IMR-90 (cell line): ENCODE data around the gene RTN1. TPM values are rescaled to one million over a fixed set of nuclear protein-coding genes. Genes with fewer than 3 reads are reported as not detected.

Experiments
- ATAC-seq: fragments of 200-7000 bp; cut with Tn5 transposase; 2 replicates; pipeline ENCODE4 v1.9.1; 2020; ENCODE audit warnings: low read depth, mild to moderate bottlenecking, moderate library complexity
- BruUV-seq: library from RNA; stranded (reverse); fragments of 400-500 nt; replicated peaks from 2 replicates; lab custom pipeline; 2021; lab: Mats Ljungman, UMichigan
- CTCF ChIA-PET: fragments of 300-600 bp; formaldehyde crosslinking; extraction: SDS; loops from one replicate; lab custom pipeline; 2021; ENCODE audit warnings: antibody characterized with exemption; lab: Yijun Ruan, JAX
- POLR2A ChIA-PET: fragments of 300-600 bp; sonication (Branson Sonifier 250); formaldehyde crosslinking; loops from one replicate; lab custom pipeline; 2022; ENCODE audit warnings: antibody characterized with exemption; ENCODE audit not compliant: unreplicated experiment; lab: Charles Lee
- DNase-seq: peaks from one replicate; pipeline ENCODE4 v3.0.0; 2013
- H2AFZ ChIP-seq: replicated peaks from 2 replicates; pipeline ENCODE3; 2013; ENCODE audit warnings: low read length, mild to moderate bottlenecking; ENCODE audit not compliant: poor library complexity
- H2AK5ac ChIP-seq: 2 replicates; pipeline ENCODE4 v1.6.1; 2013; ENCODE audit warnings: low read depth, low read length, inconsistent platforms
- H2AK9ac ChIP-seq: replicated peaks from 2 replicates; pipeline ENCODE3; 2013; ENCODE audit warnings: mild to moderate bottlenecking, low read depth, low read length, moderate library complexity; ENCODE audit not compliant: poor library complexity
- H2BK120ac ChIP-seq: 2 replicates; pipeline ENCODE4 v1.6.1; 2013; ENCODE audit warnings: low read depth, low read length, inconsistent platforms
- H2BK15ac ChIP-seq: 3 replicates; pipeline ENCODE4 v1.6.1; 2013; ENCODE audit warnings: low read depth, low read length, inconsistent platforms
- H2BK20ac ChIP-seq: 2 replicates; pipeline ENCODE4 v1.6.1; 2013; ENCODE audit warnings: low read depth, mild to moderate bottlenecking, inconsistent platforms, low read length, moderate library complexity
- H2BK5ac ChIP-seq: 2 replicates; pipeline ENCODE4 v1.6.1; 2013; ENCODE audit warnings: mild to moderate bottlenecking, low read depth, low read length, inconsistent platforms; ENCODE audit not compliant: poor library complexity, severe bottlenecking
- H3K14ac ChIP-seq: replicated peaks from 2 replicates; pipeline ENCODE4 v1.6.1; 2013; ENCODE audit warnings: low read depth, low read length, inconsistent platforms
- H3K18ac ChIP-seq: 2 replicates; pipeline ENCODE4 v1.6.1; 2013; ENCODE audit warnings: low read depth, low read length, control low read depth
- H3K23ac ChIP-seq: 2 replicates; pipeline ENCODE4 v1.6.1; 2013; ENCODE audit warnings: low read depth, low read length, inconsistent platforms
- H3K27ac ChIP-seq: 2 replicates; pipeline ENCODE4 v1.5.1; 2013; ENCODE audit warnings: mild to moderate bottlenecking, control low read depth, low read length; ENCODE audit not compliant: insufficient read depth
- H3K27me3 ChIP-seq: 2 replicates; pipeline ENCODE4 v1.6.1; 2013; ENCODE audit warnings: low read length; ENCODE audit not compliant: control insufficient read depth, insufficient read depth
- H3K36me3 ChIP-seq: 2 replicates; pipeline ENCODE4 v1.6.1; 2013; ENCODE audit warnings: low read length, mixed read lengths; ENCODE audit not compliant: control insufficient read depth, insufficient read depth
- H3K4ac ChIP-seq: 2 replicates; pipeline ENCODE4 v1.6.1; 2013; ENCODE audit warnings: low read depth, low read length, inconsistent platforms
- H3K4me1 ChIP-seq: 2 replicates; pipeline ENCODE4 v1.6.1; 2013; ENCODE audit warnings: low read length, mixed read lengths; ENCODE audit not compliant: control insufficient read depth, insufficient read depth
- H3K4me2 ChIP-seq: 2 replicates; pipeline ENCODE4 v1.6.1; 2013; ENCODE audit warnings: low read depth, mild to moderate bottlenecking, control low read depth, low read length, moderate library complexity
- H3K4me3 ChIP-seq: 2 replicates; pipeline ENCODE4 v1.5.1; 2013; ENCODE audit warnings: low read depth, mild to moderate bottlenecking, control low read depth, low read length, moderate library complexity; ENCODE audit not compliant: insufficient read depth
- H3K56ac ChIP-seq: 2 replicates; pipeline ENCODE4 v1.6.1; 2013; ENCODE audit warnings: low read length, inconsistent platforms; ENCODE audit not compliant: insufficient read depth; ENCODE audit errors: extremely low read depth
- H3K79me1 ChIP-seq, 2 experiments: 2 replicates each; pipeline ENCODE4 v1.6.1; 2013; ENCODE audit warnings: low read length in 2 of 2, inconsistent platforms in 1 of 2, low read depth in 1 of 2
- H3K9ac ChIP-seq: 2 replicates; pipeline ENCODE4 v1.6.1; 2013; ENCODE audit warnings: low read depth, low read length, control low read depth
- H3K9me1 ChIP-seq: 2 replicates; pipeline ENCODE4 v1.6.1; 2013; ENCODE audit warnings: low read length, inconsistent platforms; ENCODE audit not compliant: insufficient read depth
- H3K9me3 ChIP-seq: 2 replicates; pipeline ENCODE4 v1.6.1; 2013; ENCODE audit warnings: low read length; ENCODE audit not compliant: control insufficient read depth, insufficient read depth
- H4K20me1 ChIP-seq: 2 replicates; pipeline ENCODE4 v1.6.1; 2013; ENCODE audit warnings: low read length, inconsistent platforms; ENCODE audit not compliant: insufficient read depth
- H4K5ac ChIP-seq: 2 replicates; pipeline ENCODE4 v1.6.1; 2013; ENCODE audit warnings: mild to moderate bottlenecking, low read depth, low read length, control low read depth
- H4K8ac ChIP-seq, 2 experiments: 2 replicates each; pipeline ENCODE4 v1.6.1; 2013; ENCODE audit warnings: low read depth in 2 of 2, low read length in 2 of 2, control low read depth in 1 of 2, inconsistent platforms in 1 of 2
- H4K91ac ChIP-seq: 2 replicates; pipeline ENCODE4 v1.6.1; 2013; ENCODE audit warnings: low read depth, low read length, inconsistent platforms; ENCODE audit not compliant: insufficient read depth
- FOS ChIP-seq: fragments of 150-350 bp; IDR thresholded peaks from 2 replicates; pipeline ENCODE4 v1.6.1; 2016; ENCODE audit warnings: low read depth, low read length
- RFX5 ChIP-seq: IDR thresholded peaks from 2 replicates; pipeline ENCODE4 v1.8.0; 2012; ENCODE audit warnings: low read depth, mild to moderate bottlenecking, low read length, moderate library complexity
- SMC3 ChIP-seq: fragments of 150-350 bp; IDR thresholded peaks from 2 replicates; pipeline ENCODE4 v1.6.1; 2016; ENCODE audit warnings: low read depth, mild to moderate bottlenecking, antibody characterized with exemption, low read length, moderate library complexity
- WGBS, 2 experiments: methylation state at CpG; one replicate each; pipeline versions ENCODE4 v1.1.5 to v1.1.7; 2013; ENCODE audit warnings: missing lambda C conversion rate in 2 of 2; ENCODE audit not compliant: insufficient read length in 1 of 2; ENCODE audit errors: extremely low coverage in 2 of 2; 5-methylcytosine and 5-hydroxymethylcytosine counted together
- dilution Hi-C: fragments of 300-500 bp; cut with HindIII; formaldehyde crosslinking; loops from one replicate; pipeline ENCODE4 v1.14.3; 2018; ENCODE audit warnings: low sequenced_read_pairs; ENCODE audit not compliant: unreplicated experiment
- in situ Hi-C: fragments of 300-500 bp; cut with MboI; formaldehyde crosslinking; loops from 3 replicates; pipeline ENCODE4 v1.14.3; 2019; ENCODE audit warnings: low sequenced_read_pairs, inconsistent platforms, mixed read lengths
- intact Hi-C: fragments of 100-400 bp; cut with micrococcal nuclease; formaldehyde crosslinking; loops from 2 replicates; pipeline ENCODE4 v1.10.0; 2022
- polyA plus RNA-seq, 3 experiments: library from polyadenylated mRNA; depleted of rRNA; stranded (reverse); fragments of >200 nt; gene quantifications; 2 replicates each; pipeline ENCODE4 v1.2.3, GENCODE V29; 2012; ENCODE audit warnings: low replicate concordance in 1 of 3
- total RNA-seq: library from RNA; depleted of rRNA; stranded (reverse); fragments of >200 nt; gene quantifications from 2 replicates; pipeline ENCODE4 v1.2.3, GENCODE V29; 2012
- TF ChIP-seq, protein P1 (sequence below): fragments of 150-350 bp; IDR thresholded peaks from 2 replicates; pipeline ENCODE4 v1.6.1; 2017; ENCODE audit warnings: mild to moderate bottlenecking, antibody characterized with exemption, low read length, low read depth
- TF ChIP-seq, protein P2 (sequence below): fragments of 150-350 bp; IDR thresholded peaks from 2 replicates; pipeline ENCODE4 v1.6.1; 2016; ENCODE audit warnings: low read depth, mild to moderate bottlenecking, low read length, moderate library complexity, borderline replicate concordance

RTN1 gene
- total and polyA plus RNA-seq, 2 of the 4 experiments (the other 2 are of a cell fraction) = 0.18 to 0.46 TPM

DNA sequence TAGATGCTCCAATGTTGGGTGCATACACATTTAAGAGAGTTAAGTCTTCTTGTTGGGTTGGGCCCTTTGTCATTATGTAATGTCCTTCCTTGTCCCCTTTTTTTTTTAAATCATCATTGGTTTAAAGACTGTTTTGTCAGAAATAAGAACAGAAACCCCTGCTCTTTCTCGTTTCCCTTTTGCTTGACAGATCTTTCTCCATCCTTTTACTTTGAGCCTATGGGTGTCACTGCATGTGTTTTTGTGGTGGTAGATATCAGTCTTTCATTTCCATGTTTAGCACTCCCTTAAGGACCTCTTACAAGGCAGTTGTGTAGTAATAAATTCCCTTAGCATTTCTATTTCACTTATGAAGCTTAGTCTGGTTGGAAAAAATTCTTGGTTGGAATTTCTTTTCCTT, 47.4 kb downstream of the RTN1 start:
- no CpG with 5 or more reads among the region's 1 CpG for WGBS, 2 experiments
- H2BK15ac ChIP-seq = no peak overlapping the region
- no peaks in the 10 kb centered on the region for H3K9me1 ChIP-seq
- no TSS peak for BruUV-seq
- H3K23ac ChIP-seq = no peak overlapping the region
- no peak overlapping the region for H4K8ac ChIP-seq
- H4K20me1 ChIP-seq = no peaks in the 10 kb centered on the region
- no peak overlapping the region for H2BK5ac ChIP-seq
- H4K5ac ChIP-seq = no peak overlapping the region
- intact Hi-C loops (no loop called here), dilution Hi-C loops (no loop called here), in situ Hi-C loops (no loop called here)
- TF ChIP-seq FOS (no peak), RFX5 (no peak), SMC3 (no peak)
- TF ChIP-seq, protein P1, sequence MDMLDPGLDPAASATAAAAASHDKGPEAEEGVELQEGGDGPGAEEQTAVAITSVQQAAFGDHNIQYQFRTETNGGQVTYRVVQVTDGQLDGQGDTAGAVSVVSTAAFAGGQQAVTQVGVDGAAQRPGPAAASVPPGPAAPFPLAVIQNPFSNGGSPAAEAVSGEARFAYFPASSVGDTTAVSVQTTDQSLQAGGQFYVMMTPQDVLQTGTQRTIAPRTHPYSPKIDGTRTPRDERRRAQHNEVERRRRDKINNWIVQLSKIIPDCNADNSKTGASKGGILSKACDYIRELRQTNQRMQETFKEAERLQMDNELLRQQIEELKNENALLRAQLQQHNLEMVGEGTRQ = no peak
- TF ChIP-seq, protein P2, sequence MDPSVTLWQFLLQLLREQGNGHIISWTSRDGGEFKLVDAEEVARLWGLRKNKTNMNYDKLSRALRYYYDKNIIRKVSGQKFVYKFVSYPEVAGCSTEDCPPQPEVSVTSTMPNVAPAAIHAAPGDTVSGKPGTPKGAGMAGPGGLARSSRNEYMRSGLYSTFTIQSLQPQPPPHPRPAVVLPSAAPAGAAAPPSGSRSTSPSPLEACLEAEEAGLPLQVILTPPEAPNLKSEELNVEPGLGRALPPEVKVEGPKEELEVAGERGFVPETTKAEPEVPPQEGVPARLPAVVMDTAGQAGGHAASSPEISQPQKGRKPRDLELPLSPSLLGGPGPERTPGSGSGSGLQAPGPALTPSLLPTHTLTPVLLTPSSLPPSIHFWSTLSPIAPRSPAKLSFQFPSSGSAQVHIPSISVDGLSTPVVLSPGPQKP = no peak
- H3K4me3 ChIP-seq = no peak overlapping the region
- H4K91ac ChIP-seq = no peak overlapping the region
- H2AK9ac ChIP-seq = no peak overlapping the region
- no peak overlapping the region for H2AFZ ChIP-seq
- DNase-seq (no peak), ATAC-seq (no peak)
- no peaks in the 10 kb centered on the region for H3K79me1 ChIP-seq
- no peak overlapping the region for H3K27ac ChIP-seq
- H3K4ac ChIP-seq = no peak overlapping the region
- no peak overlapping the region for H2BK120ac ChIP-seq
- no peak overlapping the region for H3K14ac ChIP-seq
- no peaks in the 10 kb centered on the region for H3K27me3 ChIP-seq
- H3K4me1 ChIP-seq = no peaks in the 10 kb centered on the region
- H2BK20ac ChIP-seq = no peak overlapping the region
- no peak overlapping the region for H3K9ac ChIP-seq
- no peaks in the 10 kb centered on the region for H3K36me3 ChIP-seq
- H3K4me2 ChIP-seq = no peak overlapping the region
- H3K18ac ChIP-seq = no peak overlapping the region
- no peaks in the 10 kb centered on the region for H3K9me3 ChIP-seq
- CTCF ChIA-PET = no interaction called here
- POLR2A ChIA-PET = no interaction called here
- no peak overlapping the region for H3K56ac ChIP-seq
- no peak overlapping the region for H2AK5ac ChIP-seq
